Measurements from ENCODE around the gene TMEM120B.

- no peak for TF ChIP-seq CTCF (IDR thresholded peaks at IDR 0.05; ENCODE audit: poor library complexity, severe bottlenecking)
- TF ChIP-seq EZH2 (IDR thresholded peaks at IDR 0.05; ENCODE audit: borderline replicate concordance, insufficient read depth, low read length, poor library complexity, severe bottlenecking): no peak
- TF ChIP-seq POLR2AphosphoS5 (IDR thresholded peaks at IDR 0.05): no peak
- no peak for TF ChIP-seq REST (IDR thresholded peaks at IDR 0.05; ENCODE audit: borderline replicate concordance)
- TF ChIP-seq TAF1 (IDR thresholded peaks at IDR 0.05; ENCODE audit: low read depth): no peak
- TF ChIP-seq EP300 (conservative IDR thresholded peaks at IDR 0.05; ENCODE audit: poor library complexity, severe bottlenecking): no peak
- no peak for TF ChIP-seq MXI1 (conservative IDR thresholded peaks at IDR 0.05; ENCODE audit: poor library complexity, severe bottlenecking)
- TF ChIP-seq RAD21 (conservative IDR thresholded peaks at IDR 0.05): no peak
- no peak for TF ChIP-seq SMC3 (conservative IDR thresholded peaks at IDR 0.05; ENCODE audit: poor library complexity)
Measured at GRCh38 chr12:121817648-121818043, 105.1 kb downstream of the TMEM120B start.
